ENCODE measurements around the gene PRSS12. TPM values are rescaled to one million over a fixed set of nuclear protein-coding genes. Genes with fewer than 3 reads are reported as not detected.

The PRSS12 gene
- total RNA-seq, 1 experiment from 2014 or later = 5.4 TPM

- H3K4me3 Mint-ChIP-seq = peak overlapping the region; percentile 85 to 95
- DNase-seq = peak; percentile 97
Observed at GRCh38 chr4:118278473-118279274, 74.1 kb downstream of the PRSS12 start.

More at GRCh38 chr4:118278473-118279274, 74.1 kb downstream of the PRSS12 start:
- peak overlapping the region; percentile 79 for H3K56ac ChIP-seq (ENCODE audit: insufficient read length, low read depth, low read length)
- H3K18ac ChIP-seq (ENCODE audit: insufficient read length, low read depth, low read length) = peak overlapping the region; percentile 81
- H3K4me1 ChIP-seq (ENCODE audit: insufficient read depth, low read length) = no peaks in the 10 kb centered on the region
- no peaks in the 10 kb centered on the region for H3K9me3 ChIP-seq (ENCODE audit: control insufficient read depth, low read depth, low read length)
- H3K27ac ChIP-seq (ENCODE audit: insufficient read length, low read depth, low read length) = peak overlapping the region; percentile 66
- peak overlapping the region; percentile 98 to 99 (median 98) for H3K27ac Mint-ChIP-seq
- H3K4me2 ChIP-seq (ENCODE audit: insufficient read depth, insufficient read length, low read length) = peak overlapping the region; percentile 97
- H4K8ac ChIP-seq (replicated peaks; ENCODE audit: insufficient read length, low read depth, low read length) = no peak overlapping the region
- H3K14ac ChIP-seq (ENCODE audit: insufficient read depth, low read length) = peak overlapping the region; percentile 90; the same call in 1 of the 2 replicates
- no peak overlapping the region for H2BK120ac ChIP-seq (ENCODE audit: low read depth, low read length, poor library complexity, severe bottlenecking)
- no peak overlapping the region for H2AK5ac ChIP-seq (ENCODE audit: insufficient read length, low read length)
- no peaks in the 10 kb centered on the region for H4K20me1 ChIP-seq (ENCODE audit: control insufficient read depth, insufficient read depth, insufficient read length)
- no peak overlapping the region for H2AFZ ChIP-seq (ENCODE audit: low read length)
- no peak overlapping the region for H3K4ac ChIP-seq (ENCODE audit: low read depth, low read length)
- H3K9ac ChIP-seq (ENCODE audit: extremely low read depth, insufficient read length, low read length) = peak overlapping the region; percentile 97
- peaks cover 7% of the 10 kb centered on the region for H3K23me2 ChIP-seq (ENCODE audit: insufficient read length, low read depth, low read length, poor library complexity, severe bottlenecking)
- H3T11ph ChIP-seq (ENCODE audit: low read length) = no peak overlapping the region
- H2BK20ac ChIP-seq (ENCODE audit: low read depth, low read length, poor library complexity, severe bottlenecking) = no peak overlapping the region
- no peaks in the 10 kb centered on the region for H3K27me3 ChIP-seq (ENCODE audit: insufficient read depth, low read length)
- no peak overlapping the region for H3K23ac ChIP-seq (ENCODE audit: insufficient read length, low read depth, low read length)
- H2BK15ac ChIP-seq (ENCODE audit: low read depth, low read length) = no peak overlapping the region
- H3K36me3 Mint-ChIP-seq (ENCODE audit: insufficient read depth in 1 of 3, low read depth in 3 of 3) = peaks cover 11 to 32% (median 21%) of the 10 kb centered on the region in 3 experiments
- peaks cover 0 to 2% of the 10 kb centered on the region in 2 experiments; a peak in 1 of 5 replicates for H3K9me3 Mint-ChIP-seq
- TF ChIP-seq, protein P1, sequence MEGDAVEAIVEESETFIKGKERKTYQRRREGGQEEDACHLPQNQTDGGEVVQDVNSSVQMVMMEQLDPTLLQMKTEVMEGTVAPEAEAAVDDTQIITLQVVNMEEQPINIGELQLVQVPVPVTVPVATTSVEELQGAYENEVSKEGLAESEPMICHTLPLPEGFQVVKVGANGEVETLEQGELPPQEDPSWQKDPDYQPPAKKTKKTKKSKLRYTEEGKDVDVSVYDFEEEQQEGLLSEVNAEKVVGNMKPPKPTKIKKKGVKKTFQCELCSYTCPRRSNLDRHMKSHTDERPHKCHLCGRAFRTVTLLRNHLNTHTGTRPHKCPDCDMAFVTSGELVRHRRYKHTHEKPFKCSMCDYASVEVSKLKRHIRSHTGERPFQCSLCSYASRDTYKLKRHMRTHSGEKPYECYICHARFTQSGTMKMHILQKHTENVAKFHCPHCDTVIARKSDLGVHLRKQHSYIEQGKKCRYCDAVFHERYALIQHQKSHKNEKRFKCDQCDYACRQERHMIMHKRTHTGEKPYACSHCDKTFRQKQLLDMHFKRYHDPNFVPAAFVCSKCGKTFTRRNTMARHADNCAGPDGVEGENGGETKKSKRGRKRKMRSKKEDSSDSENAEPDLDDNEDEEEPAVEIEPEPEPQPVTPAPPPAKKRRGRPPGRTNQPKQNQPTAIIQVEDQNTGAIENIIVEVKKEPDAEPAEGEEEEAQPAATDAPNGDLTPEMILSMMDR (conservative IDR thresholded peaks at IDR 0.05) = no peak
- peak overlapping the region; percentile 43 for H4K5ac ChIP-seq (ENCODE audit: insufficient read length, low read depth, low read length)
- peaks cover 16 to 27% of the 10 kb centered on the region in 2 experiments for H3K4me1 Mint-ChIP-seq
- no peaks in the 10 kb centered on the region for H3K79me1 ChIP-seq (ENCODE audit: insufficient read depth, low read depth, low read length, poor library complexity, severe bottlenecking)
- no CpG with 5 or more reads among the region's 56 CpGs for WGBS (ENCODE audit: extremely low coverage, insufficient read length, low lambda C conversion rate)
- H3K79me2 ChIP-seq (ENCODE audit: insufficient read depth, low read length) = peaks cover 5% of the 10 kb centered on the region; the same call in 1 of the 2 replicates
- no peak overlapping the region for H4K91ac ChIP-seq (ENCODE audit: insufficient read length, low read depth, low read length)
- no peak overlapping the region for H2BK12ac ChIP-seq (ENCODE audit: insufficient read length, low read depth, low read length)
- no peaks in the 10 kb centered on the region; the same call in 1 of the 2 replicates for H3K27me3 Mint-ChIP-seq (ENCODE audit: low read depth)
- no peak overlapping the region for H2BK5ac ChIP-seq (ENCODE audit: insufficient read length, low read length)
